ENCODE data around the gene DDX20.

DDX20 gene

GRCh38 chr1:111755331-111756123 lies at the start of gene DDX20:
DDX20 (plus strand) TSS chr1:111755901; CDS start chr1:111755925, 24 bp downstream.
- DNase-seq, result peak; percentile 87 to 89

GRCh38 chr1:111706921-111707320 lies 48.8 kb upstream of the DDX20 start:
- no peak for DNase-seq

GRCh38 chr1:111707906-111708305 lies 47.8 kb upstream of the DDX20 start:
- no peak for DNase-seq

GRCh38 chr1:111709986-111710385 lies 45.7 kb upstream of the DDX20 start:
- no peak for DNase-seq

DNA sequence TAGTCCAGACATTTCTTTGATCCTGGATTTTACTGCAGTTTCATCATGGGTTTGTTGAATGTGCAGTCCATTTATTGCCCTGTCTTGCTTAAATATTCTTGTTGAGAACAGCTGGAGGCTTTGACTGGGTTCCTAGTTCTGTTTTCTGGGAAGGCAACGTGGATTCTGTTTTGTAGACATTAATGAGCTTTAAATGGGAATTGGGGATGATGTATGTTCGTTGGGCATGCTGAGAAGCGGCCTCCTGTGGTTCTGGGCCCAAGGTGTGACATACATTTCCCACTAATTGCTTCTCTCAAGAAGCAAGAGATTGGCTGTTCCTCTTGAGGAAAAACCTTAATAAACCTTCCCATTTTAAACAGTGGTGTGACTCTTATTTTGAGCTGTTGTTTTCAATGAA lies 39.4 kb upstream of the DDX20 start:
- DNase-seq, result no peak

DNA sequence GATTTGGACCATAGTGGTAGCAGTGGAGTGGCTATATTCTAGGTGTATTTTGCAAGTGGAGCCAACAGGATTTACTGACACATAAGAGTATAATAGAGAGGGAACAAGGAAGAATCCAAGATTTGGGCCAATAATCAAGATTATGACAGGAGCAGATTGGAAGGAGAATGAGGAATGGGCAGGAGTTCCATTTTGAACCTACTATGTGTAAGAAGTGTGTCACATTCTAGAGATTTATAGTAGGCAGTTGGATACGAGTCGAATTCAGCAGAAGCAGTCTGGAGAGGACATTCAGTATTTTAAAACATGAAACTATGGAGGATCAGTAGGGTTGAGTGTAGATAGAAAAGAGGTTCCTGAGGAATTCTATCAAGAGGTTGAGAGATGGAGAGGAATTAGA lies 38.3 kb upstream of the DDX20 start:
- DNase-seq, result no peak

DNA sequence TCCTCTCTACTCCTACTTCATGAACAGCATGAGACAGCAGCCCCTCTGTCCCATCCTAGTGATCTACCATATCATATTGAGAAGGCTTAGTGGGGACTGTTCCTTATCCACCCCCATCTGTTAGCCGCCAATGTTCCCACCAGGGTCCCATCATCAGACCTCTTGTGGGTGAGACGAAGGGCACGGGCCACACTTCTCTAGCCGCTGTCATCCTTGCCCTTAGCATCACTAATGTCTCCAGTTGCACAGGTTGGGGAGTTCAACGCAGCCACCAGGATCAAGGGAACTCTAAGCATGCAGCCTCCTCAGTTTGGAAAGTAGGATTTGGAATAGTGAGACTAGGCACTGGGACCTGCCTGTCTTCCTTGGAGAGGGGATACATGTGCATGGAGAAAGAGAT lies 36.6 kb upstream of the DDX20 start:
- no peak for DNase-seq

DNA sequence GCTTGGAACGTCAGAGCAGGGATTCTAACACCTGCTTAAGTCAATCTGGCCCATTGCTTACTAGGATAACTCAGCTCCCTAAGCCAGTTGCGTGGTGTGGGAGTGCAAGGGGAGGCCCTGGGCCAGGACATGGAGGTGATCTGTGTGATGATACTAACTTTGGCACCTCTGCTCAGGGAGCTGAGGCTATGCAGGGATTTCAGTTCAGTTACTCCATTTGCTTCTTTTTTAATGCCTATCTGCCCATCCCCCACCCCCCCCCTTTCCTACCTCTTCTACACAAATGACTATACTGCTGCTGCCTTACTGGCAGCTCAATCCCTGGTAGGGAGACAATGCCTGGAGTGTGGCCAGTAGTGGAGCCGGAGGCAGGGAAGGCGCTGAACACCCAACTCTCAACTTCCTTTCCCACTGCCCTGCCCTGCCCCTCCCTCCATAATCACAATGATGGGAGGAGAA lies 36.0 kb upstream of the DDX20 start:
- no peak for DNase-seq

DNA sequence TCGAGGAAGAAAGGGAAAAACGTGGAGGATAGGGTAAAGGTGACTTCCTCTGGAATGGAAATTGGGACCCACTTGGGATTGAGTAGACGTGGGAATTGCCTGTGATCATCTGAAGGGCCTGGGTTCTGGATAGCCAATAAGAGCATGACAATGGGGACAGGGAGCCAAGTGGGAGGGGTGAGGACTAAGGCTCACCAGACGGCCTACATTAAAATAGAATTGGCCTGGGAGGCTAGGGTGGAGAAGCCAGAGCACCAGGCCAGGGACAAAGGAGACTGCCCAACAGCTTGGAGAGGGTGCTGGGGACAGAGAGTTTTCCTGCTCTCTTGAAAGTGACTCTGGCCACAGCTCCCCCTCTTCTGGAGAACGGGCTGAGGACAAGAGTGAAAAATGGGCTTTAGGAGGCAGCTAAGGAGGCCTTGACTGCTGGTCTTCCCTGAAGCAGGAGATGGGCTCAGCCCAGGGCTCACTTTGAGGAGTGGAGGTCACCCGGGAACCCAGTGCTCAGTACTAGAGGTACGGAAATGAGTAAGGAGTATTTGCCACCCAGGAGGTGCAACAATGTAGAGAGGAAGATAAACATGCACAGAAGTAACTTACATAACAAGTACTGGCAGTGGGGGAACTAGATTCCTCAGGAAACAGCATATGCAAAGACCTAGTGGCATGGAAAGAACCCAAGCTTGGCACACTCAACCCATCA lies 35.3 kb upstream of the DDX20 start:
- peak in 1 of 2 donors; percentile 15 for DNase-seq

GRCh38 chr1:111720977-111721786 lies 34.5 kb upstream of the DDX20 start:
- no peak for DNase-seq

GRCh38 chr1:111723091-111723806 lies 32.5 kb upstream of the DDX20 start:
- no peak for DNase-seq

GRCh38 chr1:111723871-111724270 lies 31.8 kb upstream of the DDX20 start:
- DNase-seq, result no peak

- no peak for DNase-seq
Observed at GRCh38 chr1:111725192-111725591, 30.5 kb upstream of the DDX20 start.

GRCh38 chr1:111727056-111727455 lies 28.6 kb upstream of the DDX20 start:
- no peak for DNase-seq

- peak in 1 of 2 donors; percentile 17 for DNase-seq
Observed at GRCh38 chr1:111729271-111729921, 26.3 kb upstream of the DDX20 start.

DNA sequence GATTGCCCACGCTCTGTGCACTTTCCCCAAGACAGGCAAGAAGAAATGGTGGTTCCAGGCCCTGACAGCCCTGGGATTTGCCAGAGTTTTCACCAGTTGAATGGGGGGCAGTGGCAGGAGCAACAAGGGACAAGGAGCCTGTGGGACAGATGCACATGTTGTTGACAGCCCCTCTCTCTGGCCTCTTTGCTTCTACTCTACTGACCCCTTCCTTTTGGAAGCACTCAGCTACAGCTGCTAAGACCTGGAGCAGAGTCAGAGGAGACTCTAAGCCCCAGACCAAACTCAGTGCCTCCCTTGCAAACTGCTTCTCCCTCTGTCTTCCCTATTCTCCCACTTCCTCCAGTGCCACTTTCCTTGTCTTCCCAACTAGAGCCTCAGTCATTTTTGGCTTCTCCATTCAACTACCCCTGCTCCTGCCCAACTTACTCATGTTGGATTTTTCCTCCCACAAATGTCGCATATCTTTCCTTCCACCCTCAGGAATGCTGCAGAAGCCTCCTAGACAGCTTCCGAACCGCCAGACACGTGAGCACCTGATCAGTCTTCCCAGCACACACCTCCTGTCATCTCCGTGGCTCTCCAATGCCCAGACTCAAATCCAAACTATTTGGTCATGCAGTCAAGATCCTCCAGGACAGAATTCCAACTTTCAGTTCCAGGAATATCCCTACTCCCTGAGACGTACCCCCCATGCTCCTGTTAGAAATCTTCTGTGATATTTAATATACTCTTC lies 25.6 kb upstream of the DDX20 start:
- no peak for DNase-seq

- no peak for DNase-seq
Observed at GRCh38 chr1:111730706-111731105, 25.0 kb upstream of the DDX20 start.

GRCh38 chr1:111731956-111732355 lies 23.7 kb upstream of the DDX20 start:
- DNase-seq, result no peak

GRCh38 chr1:111732718-111733117 lies 23.0 kb upstream of the DDX20 start:
- no peak for DNase-seq

DNA sequence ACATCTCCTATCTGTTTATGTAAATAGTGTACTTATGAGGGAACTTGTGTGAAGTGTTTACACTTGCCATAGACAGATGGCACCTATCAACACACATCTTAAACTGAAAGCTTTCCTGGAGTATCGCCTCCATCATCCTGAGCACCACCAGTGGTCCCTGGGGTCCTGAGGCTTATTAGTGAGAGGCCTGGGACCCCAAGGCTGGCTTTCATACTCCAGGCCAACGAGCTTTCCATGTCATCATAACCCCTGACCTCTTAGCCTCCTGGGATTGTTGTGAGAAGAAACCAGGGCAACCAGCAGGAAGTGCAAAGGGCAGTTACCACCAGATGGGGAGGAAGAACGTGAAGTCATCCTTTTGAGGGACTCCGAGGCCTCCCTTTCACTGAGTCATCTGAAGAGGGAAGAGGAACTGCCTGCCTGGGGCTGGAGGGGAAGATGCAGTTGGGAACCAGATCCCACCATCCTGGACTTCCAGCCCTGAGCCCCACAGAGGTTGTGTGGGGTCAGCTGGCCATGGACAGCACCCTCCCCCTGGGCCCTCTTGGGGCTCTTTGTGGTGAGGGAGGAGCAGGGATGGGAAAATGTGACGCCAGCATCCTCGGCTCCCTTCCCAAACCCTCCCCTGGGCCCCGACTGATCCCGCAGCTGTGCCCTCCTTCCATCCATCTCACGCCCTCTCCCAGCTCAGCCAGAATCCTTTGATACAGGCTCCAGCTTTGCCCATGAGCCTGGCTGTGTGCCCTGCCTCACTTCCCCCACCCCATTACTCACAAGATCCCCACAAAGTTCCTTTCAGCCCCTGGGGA lies 22.3 kb upstream of the DDX20 start:
- DNase-seq, result peak in 1 of 2 donors; percentile 28

- no peak for DNase-seq
Observed at GRCh38 chr1:111733992-111734341, 21.7 kb upstream of the DDX20 start.

Measured in hippocampal formation (tissue), 2 donors.